ENCODE data around the gene MCOLN1.

DNA sequence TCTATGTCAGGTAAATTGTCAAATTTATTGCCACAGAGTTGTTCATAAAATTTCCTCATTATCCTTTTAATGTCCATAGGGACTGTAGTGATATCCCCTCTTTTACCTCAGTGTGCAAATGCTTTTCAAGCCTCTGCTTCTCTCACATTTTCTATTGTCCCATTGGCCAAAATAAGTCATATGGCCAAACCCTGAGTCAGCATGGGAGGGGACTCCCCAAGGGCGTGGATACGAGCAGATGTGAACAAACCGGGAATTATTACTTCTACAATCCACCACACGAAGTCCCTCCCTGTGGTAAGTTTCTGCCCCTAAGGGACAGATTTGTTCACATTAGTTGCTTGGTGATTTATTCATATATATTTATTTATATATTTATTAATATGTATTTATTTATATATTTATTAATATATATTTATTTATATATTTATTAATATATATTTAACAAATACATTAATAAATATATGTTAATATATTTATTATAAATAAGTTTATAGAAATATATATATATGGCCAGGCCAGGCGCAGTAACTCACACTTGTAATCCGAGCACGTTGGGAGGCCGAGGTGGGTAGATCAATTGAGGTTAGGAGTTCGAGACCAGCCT, 53.1 kb downstream of the MCOLN1 start:
- TF ChIP-seq, protein P1, sequence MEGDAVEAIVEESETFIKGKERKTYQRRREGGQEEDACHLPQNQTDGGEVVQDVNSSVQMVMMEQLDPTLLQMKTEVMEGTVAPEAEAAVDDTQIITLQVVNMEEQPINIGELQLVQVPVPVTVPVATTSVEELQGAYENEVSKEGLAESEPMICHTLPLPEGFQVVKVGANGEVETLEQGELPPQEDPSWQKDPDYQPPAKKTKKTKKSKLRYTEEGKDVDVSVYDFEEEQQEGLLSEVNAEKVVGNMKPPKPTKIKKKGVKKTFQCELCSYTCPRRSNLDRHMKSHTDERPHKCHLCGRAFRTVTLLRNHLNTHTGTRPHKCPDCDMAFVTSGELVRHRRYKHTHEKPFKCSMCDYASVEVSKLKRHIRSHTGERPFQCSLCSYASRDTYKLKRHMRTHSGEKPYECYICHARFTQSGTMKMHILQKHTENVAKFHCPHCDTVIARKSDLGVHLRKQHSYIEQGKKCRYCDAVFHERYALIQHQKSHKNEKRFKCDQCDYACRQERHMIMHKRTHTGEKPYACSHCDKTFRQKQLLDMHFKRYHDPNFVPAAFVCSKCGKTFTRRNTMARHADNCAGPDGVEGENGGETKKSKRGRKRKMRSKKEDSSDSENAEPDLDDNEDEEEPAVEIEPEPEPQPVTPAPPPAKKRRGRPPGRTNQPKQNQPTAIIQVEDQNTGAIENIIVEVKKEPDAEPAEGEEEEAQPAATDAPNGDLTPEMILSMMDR (IDR thresholded peaks at IDR 0.05; ENCODE audit: low read depth, low read length): no peak
- TF ChIP-seq POLR2A (IDR thresholded peaks at IDR 0.05; ENCODE audit: extremely low read depth, insufficient read length): no peak
